ENCODE measurements around the gene SCNN1B.
"Not testable (repeated sequence)": the region's sequence is repeated elsewhere in the genome, so short reads cannot be mapped to it uniquely, and the experiment has no call there.

Gene SCNN1B

DNA sequence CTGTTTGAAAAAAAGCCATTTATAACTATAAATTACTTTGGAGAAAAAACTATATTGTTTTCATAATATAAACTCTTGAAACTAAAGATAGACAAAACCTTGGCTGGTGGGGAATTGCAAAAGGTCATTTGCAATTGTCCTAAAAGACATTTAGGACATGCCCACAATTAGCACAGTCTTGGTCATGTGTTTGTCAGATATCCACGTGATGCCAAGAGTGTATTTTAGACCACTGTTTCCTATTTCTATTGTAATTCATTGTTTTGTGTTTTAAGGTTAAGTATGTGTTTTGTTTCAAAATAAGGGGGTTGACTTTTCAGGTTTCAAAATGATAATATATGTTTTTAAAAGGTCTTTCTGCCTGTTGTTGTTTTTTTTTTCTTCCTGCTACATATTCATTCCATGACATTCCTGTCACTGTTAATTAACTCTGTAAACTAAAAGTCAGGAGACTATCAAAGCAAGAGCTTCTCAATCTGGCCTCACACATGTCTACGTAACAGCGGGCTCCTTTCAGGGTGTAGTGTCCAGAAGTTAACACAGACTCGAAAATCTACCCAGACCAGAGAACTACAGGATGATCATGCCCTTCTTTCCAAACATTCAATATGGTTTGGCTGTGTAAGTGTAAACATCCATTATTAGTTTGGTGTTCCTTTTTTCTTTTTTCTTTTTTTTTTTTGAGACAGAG lies 92.2 kb downstream of the SCNN1B start:
- Histone ChIP-seq H3K27me3 (ENCODE audit: insufficient read depth, low read length) (no peaks in the 10 kb centered on the region), H3K79me2 (ENCODE audit: control insufficient read depth, insufficient read depth, low read length, unreplicated experiment) (no peaks in the 10 kb centered on the region), H3K4me1 (ENCODE audit: control insufficient read depth, insufficient read depth, low read length, unreplicated experiment) (no peaks in the 10 kb centered on the region), H3K27ac (ENCODE audit: low read depth, low read length) (no peak overlapping the region), H2AFZ (ENCODE audit: low read length, unreplicated experiment) (no peak overlapping the region), H3K36me3 (ENCODE audit: insufficient read depth, low read length) (peaks cover 2% of the 10 kb centered on the region; the same call in 1 of the 2 replicates), H3K4me3 (ENCODE audit: low read depth, low read length) (no peak overlapping the region)

DNA sequence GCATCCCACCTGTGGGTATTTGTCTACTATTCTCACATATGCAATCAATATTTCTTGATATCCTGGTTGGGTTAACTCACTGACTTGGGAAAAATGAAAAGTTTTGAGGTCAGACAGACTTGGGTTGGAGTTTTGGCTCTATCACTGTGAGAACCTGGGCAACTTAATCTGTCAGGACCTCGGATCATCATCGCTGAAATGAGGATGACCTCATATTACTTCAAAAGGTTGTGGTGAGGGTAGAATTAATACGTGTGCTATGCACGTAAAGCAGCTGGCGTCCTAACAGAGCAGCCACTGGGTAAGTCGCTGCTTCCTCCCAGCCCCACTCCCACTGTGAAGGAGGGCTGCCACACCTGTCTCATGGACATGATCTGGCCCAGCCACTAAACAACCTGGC lies 93.6 kb downstream of the SCNN1B start:
- H3K36me3 ChIP-seq (ENCODE audit: insufficient read depth, low read length): peaks cover 2% of the 10 kb centered on the region; the same call in 1 of the 2 replicates
- H3K27me3 ChIP-seq (ENCODE audit: insufficient read depth, low read length): no peaks in the 10 kb centered on the region
- H3K27ac ChIP-seq (ENCODE audit: low read depth, low read length): no peak overlapping the region
- no peaks in the 10 kb centered on the region for H3K4me1 ChIP-seq (ENCODE audit: control insufficient read depth, insufficient read depth, low read length, unreplicated experiment)
- H2AFZ ChIP-seq (ENCODE audit: low read length, unreplicated experiment): no peak overlapping the region
- H3K4me3 ChIP-seq (ENCODE audit: low read depth, low read length): no peak overlapping the region
- H3K79me2 ChIP-seq (ENCODE audit: control insufficient read depth, insufficient read depth, low read length, unreplicated experiment): no peaks in the 10 kb centered on the region

DNA sequence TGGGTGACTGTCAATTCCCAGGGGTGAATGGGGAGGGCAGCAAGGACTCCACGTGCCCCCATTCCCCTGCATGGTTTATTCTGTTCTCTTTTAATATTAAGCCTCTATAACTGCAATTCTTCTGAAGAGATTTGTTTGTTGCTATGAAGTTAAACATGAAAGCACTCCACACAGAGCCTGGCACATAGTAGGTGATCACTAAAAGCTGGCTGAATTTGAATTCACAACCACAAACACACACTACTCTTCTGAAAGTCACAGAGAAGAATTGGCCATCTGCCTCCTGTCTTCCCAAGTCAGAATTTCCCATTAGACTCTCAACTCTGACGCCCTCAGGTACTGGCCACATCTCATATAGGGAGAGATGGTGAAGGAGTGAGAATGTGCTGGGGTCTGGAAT lies 95.4 kb downstream of the SCNN1B start:
- H3K36me3 ChIP-seq (ENCODE audit: insufficient read depth, low read length): peaks cover 2% of the 10 kb centered on the region; the same call in 1 of the 2 replicates

DNA sequence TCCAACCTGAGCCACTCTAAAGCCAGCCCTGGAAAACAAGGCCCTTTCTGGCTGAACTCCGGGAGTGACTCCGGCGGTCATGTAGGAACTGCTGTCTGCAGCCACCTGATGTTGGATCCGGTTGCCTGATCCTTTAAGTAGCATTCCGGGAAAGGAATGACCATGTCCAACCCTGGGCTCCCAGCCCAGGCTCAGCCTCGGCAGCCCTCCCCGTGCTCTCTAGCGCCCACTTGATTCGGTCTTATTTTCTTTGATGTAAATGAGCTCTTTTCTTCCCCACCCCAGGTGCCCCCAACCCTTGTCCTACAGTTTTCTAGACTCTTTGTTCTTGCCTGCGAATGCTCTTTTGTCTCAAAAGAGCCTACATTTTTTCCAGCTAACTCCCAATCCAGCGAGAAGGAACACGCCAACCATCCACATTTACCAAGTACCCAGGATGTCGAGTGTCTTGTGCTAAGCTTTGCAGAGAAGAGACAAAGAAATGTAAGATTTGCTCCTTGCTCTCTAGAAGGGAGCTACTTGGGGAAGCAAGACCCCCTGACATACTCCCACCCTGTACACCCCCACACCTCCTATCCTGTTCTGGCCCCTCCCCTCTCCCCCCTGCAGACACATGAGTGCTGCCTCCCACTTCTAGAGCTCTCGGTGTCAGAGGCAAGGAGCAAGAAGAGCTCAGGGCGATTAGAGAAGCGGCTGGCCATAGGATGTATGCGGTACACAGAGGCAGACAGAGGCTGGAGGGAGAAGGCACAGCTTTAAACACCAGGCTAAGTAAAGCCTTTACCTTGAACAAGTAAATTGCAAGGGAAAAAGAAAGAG lies 97.1 kb downstream of the SCNN1B start:
- H3K79me2 ChIP-seq (ENCODE audit: control insufficient read depth, insufficient read depth, low read length, unreplicated experiment): no peaks in the 10 kb centered on the region
- H3K36me3 ChIP-seq (ENCODE audit: insufficient read depth, low read length): 0 out of 2 replicates have a peak, but pooled peaks cover 4% of the 10 kb centered on the region
- no peaks in the 10 kb centered on the region for H3K4me1 ChIP-seq (ENCODE audit: control insufficient read depth, insufficient read depth, low read length, unreplicated experiment)
- H3K27me3 ChIP-seq (ENCODE audit: insufficient read depth, low read length): no peaks in the 10 kb centered on the region
- no peak overlapping the region for H2AFZ ChIP-seq (ENCODE audit: low read length, unreplicated experiment)
- H3K27ac ChIP-seq (ENCODE audit: low read depth, low read length): no peak overlapping the region
- H3K4me3 ChIP-seq (ENCODE audit: low read depth, low read length): no peak overlapping the region

More for the DNA sequence above, 95.4 kb downstream of the SCNN1B start:
- H3K4me1 ChIP-seq (ENCODE audit: control insufficient read depth, insufficient read depth, low read length, unreplicated experiment): no peaks in the 10 kb centered on the region
- no peaks in the 10 kb centered on the region for H3K79me2 ChIP-seq (ENCODE audit: control insufficient read depth, insufficient read depth, low read length, unreplicated experiment)
- H3K4me3 ChIP-seq (ENCODE audit: low read depth, low read length): no peak overlapping the region
- H3K27ac ChIP-seq (ENCODE audit: low read depth, low read length): no peak overlapping the region
- no peak overlapping the region for H2AFZ ChIP-seq (ENCODE audit: low read length, unreplicated experiment)
- no peaks in the 10 kb centered on the region for H3K27me3 ChIP-seq (ENCODE audit: insufficient read depth, low read length)

DNA sequence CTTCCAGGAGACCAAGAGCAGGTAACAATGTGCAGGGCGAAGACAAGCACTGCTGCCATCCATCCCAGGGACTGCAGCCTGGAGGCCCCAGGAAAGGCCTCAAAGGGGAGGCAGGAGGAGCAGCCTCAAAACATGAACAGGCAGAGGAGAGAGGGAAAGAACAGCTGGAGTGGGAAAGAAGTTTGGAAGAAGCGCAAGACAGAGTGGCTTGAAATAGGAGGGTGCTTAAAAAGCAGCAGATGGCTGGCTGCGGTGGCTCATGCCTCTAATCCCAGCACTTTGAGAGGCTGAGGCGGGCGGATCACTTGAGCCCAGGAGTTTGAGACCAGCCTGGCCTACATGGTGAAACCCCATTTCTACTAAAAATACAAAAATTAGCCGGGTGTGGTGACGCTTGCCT lies 98.3 kb downstream of the SCNN1B start:
- H3K4me3 ChIP-seq (ENCODE audit: low read depth, low read length); H3K27me3 ChIP-seq (ENCODE audit: insufficient read depth, low read length); H2AFZ ChIP-seq (ENCODE audit: low read length, unreplicated experiment); H3K79me2 ChIP-seq (ENCODE audit: control insufficient read depth, insufficient read depth, low read length, unreplicated experiment); H3K36me3 ChIP-seq (ENCODE audit: insufficient read depth, low read length); H3K4me1 ChIP-seq (ENCODE audit: control insufficient read depth, insufficient read depth, low read length, unreplicated experiment); H3K27ac ChIP-seq (ENCODE audit: low read depth, low read length): not testable (repeated sequence)

DNA sequence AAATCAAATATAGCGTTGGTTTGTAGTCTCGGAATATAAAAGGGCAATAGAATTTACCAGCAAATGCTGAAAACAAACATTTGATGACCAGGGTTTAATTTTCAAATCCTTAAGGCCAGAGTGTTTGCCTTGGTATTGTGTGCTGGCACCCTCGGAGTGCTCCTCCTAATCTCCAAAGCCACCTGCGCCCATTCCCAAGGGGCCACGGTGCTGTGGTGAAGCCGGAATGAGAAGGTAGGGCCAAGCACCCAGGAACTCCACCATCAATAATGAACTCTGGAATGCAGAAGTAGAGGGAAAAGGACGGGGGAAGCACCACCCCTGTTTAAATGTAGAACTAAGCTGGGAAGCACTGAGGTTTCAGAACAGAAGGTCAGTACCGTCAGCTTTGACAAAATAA lies 99.0 kb downstream of the SCNN1B start:
- Histone ChIP-seq H2AFZ (ENCODE audit: low read length, unreplicated experiment) (no peak overlapping the region), H3K27me3 (ENCODE audit: insufficient read depth, low read length) (no peaks in the 10 kb centered on the region), H3K36me3 (ENCODE audit: insufficient read depth, low read length) (peaks cover 9% of the 10 kb centered on the region; the same call in 1 of the 2 replicates), H3K27ac (ENCODE audit: low read depth, low read length) (no peak overlapping the region), H3K79me2 (ENCODE audit: control insufficient read depth, insufficient read depth, low read length, unreplicated experiment) (no peaks in the 10 kb centered on the region), H3K4me3 (ENCODE audit: low read depth, low read length) (no peak overlapping the region), H3K4me1 (ENCODE audit: control insufficient read depth, insufficient read depth, low read length, unreplicated experiment) (no peaks in the 10 kb centered on the region)

DNA sequence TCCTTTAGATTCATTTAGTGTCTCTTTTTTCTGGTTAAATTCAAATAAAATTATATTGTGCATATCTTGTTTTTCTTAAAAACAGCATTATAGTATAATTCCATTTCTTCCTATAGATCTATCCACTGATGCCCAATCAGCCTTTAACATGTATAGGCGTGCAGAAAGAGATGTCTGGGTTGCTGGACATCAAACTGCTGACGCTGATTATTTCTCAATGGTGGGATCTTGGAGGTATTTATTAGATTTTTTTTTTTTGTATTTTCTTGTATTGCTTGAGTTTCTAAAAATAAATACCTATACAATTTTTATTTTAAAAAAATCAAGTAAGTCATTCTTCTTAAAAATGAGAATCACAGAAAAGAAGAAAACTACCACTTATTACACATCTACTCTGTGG lies 100.0 kb downstream of the SCNN1B start:
- no peaks in the 10 kb centered on the region for H3K79me2 ChIP-seq (ENCODE audit: control insufficient read depth, insufficient read depth, low read length, unreplicated experiment)
- no peaks in the 10 kb centered on the region for H3K27me3 ChIP-seq (ENCODE audit: insufficient read depth, low read length)
- H3K27ac ChIP-seq (ENCODE audit: low read depth, low read length): no peak overlapping the region
- no peak overlapping the region for H3K4me3 ChIP-seq (ENCODE audit: low read depth, low read length)
- H3K36me3 ChIP-seq (ENCODE audit: insufficient read depth, low read length): peaks cover 10% of the 10 kb centered on the region; the same call in 1 of the 2 replicates
- H3K4me1 ChIP-seq (ENCODE audit: control insufficient read depth, insufficient read depth, low read length, unreplicated experiment): no peaks in the 10 kb centered on the region
- no peak overlapping the region for H2AFZ ChIP-seq (ENCODE audit: low read length, unreplicated experiment)

DNA sequence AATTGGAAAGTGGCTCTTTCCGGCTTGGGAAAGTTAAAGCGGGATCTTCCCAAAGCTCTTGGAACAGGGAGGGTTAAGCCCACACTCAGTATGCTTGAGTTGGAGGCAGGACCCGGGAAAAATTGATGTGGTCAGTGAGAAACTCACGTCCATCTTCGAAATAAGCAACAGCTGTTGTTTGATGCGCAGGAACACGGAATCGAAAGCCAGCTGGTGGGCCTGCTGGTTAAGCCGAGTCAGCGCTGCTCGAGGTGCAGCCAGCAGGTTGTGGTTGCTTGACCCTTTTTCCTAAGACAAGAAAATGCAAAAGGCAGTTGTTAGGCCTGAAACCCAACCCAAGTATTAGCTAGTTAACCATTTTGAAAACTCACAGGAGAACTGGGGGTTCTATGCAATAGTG lies 101.4 kb downstream of the SCNN1B start:
- Histone ChIP-seq H3K27ac (ENCODE audit: low read depth, low read length) (no peak overlapping the region), H3K27me3 (ENCODE audit: insufficient read depth, low read length) (no peaks in the 10 kb centered on the region), H3K4me3 (ENCODE audit: low read depth, low read length) (no peak overlapping the region), H3K79me2 (ENCODE audit: control insufficient read depth, insufficient read depth, low read length, unreplicated experiment) (no peaks in the 10 kb centered on the region), H3K4me1 (ENCODE audit: control insufficient read depth, insufficient read depth, low read length, unreplicated experiment) (no peaks in the 10 kb centered on the region), H3K36me3 (ENCODE audit: insufficient read depth, low read length) (peaks cover 10% of the 10 kb centered on the region; the same call in 1 of the 2 replicates), H2AFZ (ENCODE audit: low read length, unreplicated experiment) (no peak overlapping the region)

DNA sequence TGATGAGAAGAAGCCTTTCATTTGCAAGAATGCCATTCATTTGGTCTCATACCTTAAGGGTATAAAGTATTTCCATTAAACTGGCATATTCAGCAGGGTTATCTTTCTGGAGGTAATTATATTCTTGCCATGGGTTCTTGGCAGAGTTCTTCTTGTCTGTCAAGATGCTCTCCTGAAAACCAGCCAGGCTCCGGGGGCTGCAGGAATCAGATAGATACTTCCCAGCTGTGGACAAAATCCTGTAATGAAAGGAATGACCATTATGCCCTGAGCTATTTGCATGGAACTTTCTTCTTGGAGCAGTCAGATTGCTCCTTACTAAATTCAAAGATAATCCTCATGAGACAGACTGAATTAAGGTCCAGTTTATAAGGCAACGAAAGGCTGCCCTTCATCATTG lies 103.9 kb downstream of the SCNN1B start:
- Histone ChIP-seq H3K79me2 (ENCODE audit: control insufficient read depth, insufficient read depth, low read length, unreplicated experiment) (no peaks in the 10 kb centered on the region), H3K4me3 (ENCODE audit: low read depth, low read length) (no peak overlapping the region), H3K27ac (ENCODE audit: low read depth, low read length) (no peak overlapping the region), H3K27me3 (ENCODE audit: insufficient read depth, low read length) (no peaks in the 10 kb centered on the region), H2AFZ (ENCODE audit: low read length, unreplicated experiment) (no peak overlapping the region), H3K4me1 (ENCODE audit: control insufficient read depth, insufficient read depth, low read length, unreplicated experiment) (no peaks in the 10 kb centered on the region), H3K36me3 (ENCODE audit: insufficient read depth, low read length) (peaks cover 10% of the 10 kb centered on the region; the same call in 1 of the 2 replicates)

DNA sequence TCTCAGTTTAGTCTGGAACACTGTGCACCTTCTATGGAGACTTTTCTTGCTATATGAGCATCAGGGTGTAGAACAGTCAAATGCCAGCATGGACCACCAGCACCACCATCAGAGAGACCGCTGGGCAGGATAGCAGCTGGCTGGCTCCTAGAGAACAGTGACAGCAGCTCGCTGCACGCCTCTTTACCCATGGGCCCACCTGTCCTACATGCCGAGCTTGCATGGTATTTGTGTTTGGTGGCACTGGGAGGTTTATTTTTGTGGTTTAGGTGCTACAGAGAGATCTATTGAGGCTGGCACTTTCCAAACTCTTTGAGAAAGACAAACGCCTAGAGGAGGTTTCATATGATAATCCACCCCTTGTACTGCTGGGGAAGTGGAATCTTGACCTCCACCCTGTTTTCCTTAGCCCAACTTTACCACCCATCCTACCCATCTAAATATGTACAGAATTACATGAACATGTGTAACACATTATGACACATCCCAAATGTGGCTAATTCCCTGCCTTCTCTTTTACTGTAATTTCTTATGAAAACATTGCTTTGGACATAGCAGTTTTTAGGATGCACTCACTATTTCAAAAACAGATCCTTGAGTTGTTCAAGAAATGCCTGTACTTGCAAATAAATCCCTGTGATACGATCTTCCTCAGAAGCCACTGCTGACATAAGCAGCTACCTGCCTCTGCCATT lies 104.6 kb downstream of the SCNN1B start:
- Histone ChIP-seq H3K27me3 (ENCODE audit: insufficient read depth, low read length) (no peaks in the 10 kb centered on the region), H3K79me2 (ENCODE audit: control insufficient read depth, insufficient read depth, low read length, unreplicated experiment) (no peaks in the 10 kb centered on the region), H2AFZ (ENCODE audit: low read length, unreplicated experiment) (no peak overlapping the region), H3K27ac (ENCODE audit: low read depth, low read length) (no peak overlapping the region), H3K36me3 (ENCODE audit: insufficient read depth, low read length) (peaks cover 10% of the 10 kb centered on the region; the same call in 1 of the 2 replicates), H3K4me1 (ENCODE audit: control insufficient read depth, insufficient read depth, low read length, unreplicated experiment) (no peaks in the 10 kb centered on the region), H3K4me3 (ENCODE audit: low read depth, low read length) (no peak overlapping the region)
